NCI-H345 (cell line): ENCODE data around the gene PCLAF.
A peak's percentile ranks its signal among the peaks of the same experiment; 100 is the strongest.
"Not testable (repeated sequence)": the region's sequence is repeated elsewhere in the genome, so short reads cannot be mapped to it uniquely, and the experiment has no call there.

Source experiments
- DNase-seq: peaks from one replicate; lab custom pipeline; 2025; lab: John Stamatoyannopoulos, UW

The PCLAF gene

DNA sequence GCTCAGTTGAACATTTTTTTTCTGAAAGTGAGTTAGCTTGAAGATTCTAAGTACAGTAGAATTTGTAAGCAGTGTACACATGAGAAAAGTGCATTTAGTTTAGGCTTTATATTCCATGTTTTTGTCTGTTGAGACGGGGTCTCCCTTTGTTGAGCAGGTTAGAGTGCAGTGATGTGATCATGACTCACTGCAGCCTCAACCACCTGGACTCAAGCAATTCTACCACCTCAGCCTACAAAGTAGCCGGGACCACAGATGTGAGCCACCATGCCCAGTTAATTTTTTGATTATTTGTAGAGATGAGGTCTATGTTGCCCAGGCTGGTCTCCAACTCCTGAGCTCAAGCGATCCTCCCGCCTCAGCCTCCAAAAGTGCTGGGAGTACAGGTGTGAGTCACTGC, 20.0 kb downstream of the PCLAF start:
- DNase-seq = no peak

DNA sequence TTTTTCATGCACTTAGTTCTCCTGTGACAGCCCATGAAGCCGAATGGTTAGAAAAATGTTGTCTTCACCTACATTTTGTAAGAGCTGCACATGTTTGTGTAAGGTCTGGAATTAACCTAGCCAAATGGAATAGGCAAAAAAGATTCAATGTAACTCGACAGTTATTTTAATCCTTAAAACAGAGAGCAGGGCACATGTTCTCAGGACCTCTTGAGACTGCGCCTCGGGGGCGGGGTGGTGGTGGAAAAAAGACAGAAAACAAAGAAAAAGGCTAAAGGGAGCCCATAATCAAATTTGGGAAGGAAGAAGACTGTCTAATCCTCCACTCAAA, 24.6 kb downstream of the PCLAF start:
- DNase-seq = no peak

DNA sequence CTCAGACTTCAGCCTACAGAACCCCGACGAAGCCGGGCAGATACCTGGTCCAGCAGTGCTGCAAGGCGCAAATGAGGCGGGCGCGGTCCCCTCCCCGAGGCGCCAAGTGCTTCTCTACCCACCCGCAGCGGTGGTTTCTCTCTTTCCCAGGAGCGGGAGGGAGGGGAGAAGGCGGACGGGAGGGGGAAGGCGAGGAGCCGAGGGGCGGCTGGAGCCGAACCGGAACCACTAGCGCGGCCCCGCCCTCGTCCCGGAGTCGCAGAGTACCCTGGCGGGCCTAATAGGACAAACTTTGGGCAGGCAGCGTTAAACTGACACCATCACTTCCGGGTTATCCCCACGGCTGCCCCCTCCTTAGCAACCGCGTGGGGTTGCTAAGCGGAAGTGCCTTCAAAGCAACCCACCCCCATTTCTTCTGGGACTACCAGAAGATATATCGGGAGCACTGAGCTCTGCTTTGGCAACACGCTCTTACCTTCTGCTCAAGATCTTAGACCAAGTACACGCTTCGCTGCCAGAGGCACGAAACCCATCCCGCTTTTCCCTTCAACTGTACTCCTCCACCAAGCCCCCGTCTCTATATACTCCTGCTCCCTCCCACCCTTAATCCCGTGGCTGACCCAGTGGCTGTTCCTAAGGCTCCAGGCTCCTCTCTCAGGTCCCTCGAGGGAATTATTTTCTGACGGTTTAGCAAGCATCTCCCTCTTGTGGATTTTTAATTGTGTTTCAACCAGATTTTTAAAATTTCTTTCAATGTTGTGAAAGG, 25.1 kb downstream of the PCLAF start, which contains the start of gene CSNK1G1:
TSS of gene CSNK1G1 (minus strand) at position 230 of the 766 bp plus-strand sequence. CDS start 55,674 bp downstream, outside the sequence.
- DNase-seq = peak; percentile 95

DNA sequence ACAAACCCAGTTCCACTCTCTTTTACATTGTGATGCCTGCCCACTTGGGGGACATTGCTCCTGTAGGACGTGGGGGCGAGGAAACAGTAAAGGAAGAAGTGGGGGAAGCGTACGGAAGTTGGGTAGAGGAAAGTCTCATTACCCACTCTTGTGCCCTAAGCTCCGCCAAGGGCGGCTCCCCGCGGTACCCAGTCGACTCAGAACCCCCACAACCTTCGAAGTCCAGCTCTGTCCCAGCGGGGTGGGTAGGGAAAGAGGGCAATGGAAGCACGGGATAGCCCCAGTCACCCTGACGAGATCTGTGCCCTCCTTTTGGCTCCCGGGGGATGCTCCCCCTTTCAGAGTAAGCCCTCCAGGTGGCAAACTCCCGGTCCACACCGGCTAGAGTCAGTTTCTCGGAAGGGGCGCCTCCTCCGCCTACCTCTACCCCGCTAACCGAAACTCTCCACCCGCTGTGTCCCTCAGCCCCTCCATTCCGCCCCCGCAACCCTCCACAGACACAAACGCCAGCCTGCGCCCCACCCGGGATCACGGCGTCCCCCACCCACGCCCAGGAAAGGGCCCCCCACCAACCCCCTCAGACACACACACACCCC, 25.8 kb downstream of the PCLAF start:
- DNase-seq = no peak

DNA sequence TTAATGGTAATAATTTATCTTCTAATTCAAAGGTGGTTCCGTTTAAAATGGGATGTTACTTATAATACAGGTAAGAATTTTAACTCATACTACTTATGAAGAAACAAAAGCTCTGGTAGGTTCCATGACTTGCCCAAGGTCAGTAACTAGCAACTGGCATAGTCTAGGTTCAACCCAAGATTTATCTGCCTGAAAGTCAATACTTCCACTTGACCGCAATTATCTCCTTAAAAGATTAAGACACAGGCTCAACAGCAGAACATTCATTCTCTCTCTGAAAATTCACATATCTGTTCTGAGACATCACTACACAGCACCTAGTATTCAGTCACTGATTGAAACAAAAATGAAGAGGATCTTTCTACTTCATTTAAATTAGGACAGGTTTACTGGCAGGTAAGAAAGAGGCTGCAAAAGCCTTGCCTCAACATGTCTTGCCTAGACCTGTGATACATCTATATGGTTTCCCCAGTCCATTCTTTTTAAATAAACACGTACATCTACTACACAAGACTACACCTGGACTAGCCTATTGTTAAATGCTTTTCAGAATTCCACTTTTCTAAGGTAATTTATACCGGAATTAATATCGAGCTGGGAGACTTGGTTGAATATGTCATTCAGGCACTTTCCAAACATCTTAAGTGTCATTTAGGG, 26.4 kb downstream of the PCLAF start:
- DNase-seq = no peak

DNA sequence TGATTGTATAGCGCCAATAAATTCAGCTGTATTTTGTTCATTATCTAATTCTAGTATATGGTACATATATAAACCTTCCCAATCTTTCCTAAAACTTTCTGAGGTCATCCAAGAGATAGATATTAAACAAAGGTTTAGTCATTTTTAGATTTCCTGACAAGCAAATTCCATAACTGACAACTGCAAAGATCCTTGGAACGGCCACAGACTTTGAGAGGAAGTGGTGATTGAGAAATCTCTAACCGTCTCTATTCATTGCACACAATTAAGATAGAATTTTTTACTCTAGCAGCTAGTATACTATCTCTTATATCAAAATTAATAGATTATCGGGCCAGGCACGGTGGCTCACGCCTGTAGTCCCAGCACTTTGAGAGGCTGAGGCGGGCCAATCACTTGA, 30.0 kb downstream of the PCLAF start:
- no peak for DNase-seq

DNA sequence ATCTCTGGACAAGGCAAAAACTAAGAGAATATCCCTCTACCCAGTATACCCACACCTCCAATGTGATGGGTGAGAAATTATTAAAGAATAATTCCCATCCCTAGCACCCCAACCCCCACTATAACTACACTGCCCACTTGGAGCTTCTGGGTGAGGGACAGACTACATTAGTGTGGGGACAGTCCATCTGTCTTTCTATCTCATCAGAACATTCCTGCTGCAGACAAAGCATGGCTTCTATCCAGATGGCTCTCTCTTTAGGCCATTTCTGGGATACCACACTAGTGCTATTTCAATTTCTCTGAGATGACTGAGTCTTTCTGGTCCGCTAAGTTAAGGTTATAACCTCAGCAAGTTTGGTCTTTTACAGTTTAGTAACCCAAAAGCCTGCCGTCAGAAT, 31.9 kb downstream of the PCLAF start:
- no peak for DNase-seq

DNA sequence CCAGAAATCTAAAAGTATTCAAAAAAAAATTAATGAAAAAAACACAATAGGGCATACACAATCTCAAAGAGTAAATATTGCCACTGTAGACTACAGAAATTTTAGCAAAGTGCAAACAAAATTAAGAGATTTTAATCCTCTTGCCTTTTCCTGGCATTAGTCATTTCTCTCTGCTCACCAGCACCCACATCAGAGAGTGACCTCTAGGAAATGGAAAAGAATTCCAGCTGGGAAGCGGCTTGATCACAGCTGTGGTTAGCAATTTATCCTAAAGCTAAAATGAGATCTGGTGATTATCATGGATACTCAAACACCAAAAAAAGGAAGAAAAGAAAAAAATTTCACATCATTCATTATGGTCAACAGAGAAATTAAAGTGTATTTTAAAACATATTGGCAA, 32.8 kb downstream of the PCLAF start:
- DNase-seq = no peak

DNA sequence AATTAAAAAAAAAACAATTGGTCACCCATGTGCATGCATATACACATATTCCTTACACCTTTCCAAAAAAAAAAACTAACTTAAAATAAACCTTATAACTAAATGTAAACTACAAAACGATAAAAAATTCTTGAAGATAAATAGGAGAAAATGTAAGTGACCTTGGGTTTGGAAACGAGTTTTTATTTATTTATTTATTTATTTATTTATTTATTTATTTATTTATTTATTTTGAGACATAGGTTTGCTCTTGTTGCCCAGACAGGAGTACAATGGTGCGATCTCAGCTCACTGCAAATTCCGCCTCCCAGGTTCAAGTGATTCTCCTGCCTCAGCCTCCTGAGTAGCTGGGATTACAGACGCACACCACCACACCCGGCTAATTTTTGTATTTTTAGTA, 35.0 kb downstream of the PCLAF start:
- not testable (repeated sequence) for DNase-seq

DNA sequence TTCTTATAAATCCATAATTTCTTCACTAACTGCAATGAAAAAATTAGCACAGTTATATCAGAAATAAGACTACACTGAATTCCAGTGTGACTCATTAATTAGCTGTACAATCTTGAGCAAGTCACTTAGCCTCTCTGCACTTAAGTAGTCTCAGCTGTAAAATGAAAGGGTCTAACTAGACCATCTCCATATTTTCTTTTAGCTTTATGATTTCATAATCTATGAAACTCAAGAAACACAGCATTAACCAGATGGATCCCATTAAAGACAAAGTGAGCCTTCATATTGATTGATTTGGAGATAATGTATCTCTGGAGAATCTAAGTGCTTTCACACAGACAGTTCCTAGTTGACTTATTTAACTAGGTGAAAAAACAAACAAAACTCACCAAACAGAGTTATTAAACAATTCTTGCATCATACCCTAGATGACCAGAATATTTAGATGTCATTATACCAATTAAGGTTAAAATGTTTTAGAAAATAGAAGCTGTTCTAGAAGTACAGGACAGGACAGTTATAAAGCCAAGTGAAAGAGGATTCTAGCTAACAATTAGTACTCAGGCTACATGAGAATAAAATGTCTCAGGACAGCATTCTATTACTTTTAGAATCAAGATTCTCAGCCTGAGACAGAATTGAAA, 36.5 kb downstream of the PCLAF start:
- DNase-seq = no peak

DNA sequence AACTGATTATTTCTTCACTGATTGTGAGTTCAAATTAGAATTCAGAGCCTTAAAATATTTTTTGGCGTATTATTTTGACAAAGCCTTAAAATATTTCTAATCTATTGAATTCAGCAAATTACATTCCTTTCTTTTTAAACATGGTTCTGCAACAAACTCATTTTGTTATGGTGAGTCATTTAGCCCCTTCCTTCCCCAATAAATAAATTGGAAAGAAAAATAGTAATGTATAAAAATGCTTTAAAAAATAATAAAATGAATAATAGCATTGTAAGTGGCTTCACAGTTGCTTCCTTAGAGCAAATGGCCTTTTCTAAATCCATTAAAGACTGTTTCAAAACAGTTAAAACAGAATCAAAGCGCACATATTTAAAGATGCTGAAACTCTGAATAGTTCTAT, 37.4 kb downstream of the PCLAF start:
- DNase-seq = no peak

DNA sequence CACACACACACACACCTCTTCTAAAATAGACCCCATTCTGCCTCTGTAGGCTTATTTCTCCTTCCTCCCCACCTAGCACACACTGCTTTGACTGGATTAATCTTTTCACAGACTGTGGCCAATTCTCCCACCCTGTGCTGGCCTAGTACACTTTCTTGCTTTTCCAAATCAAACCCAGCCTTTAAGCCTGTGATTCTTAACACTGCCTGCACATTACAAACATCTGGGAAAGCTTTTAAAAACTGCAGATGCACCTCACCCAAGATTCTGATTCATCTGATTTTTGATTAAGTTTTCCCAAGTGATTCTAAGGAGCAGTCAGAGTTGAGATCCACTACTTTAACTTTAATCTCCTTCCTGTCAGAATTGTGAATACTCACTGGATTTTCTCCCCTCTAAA, 38.0 kb downstream of the PCLAF start:
- no peak for DNase-seq

DNA sequence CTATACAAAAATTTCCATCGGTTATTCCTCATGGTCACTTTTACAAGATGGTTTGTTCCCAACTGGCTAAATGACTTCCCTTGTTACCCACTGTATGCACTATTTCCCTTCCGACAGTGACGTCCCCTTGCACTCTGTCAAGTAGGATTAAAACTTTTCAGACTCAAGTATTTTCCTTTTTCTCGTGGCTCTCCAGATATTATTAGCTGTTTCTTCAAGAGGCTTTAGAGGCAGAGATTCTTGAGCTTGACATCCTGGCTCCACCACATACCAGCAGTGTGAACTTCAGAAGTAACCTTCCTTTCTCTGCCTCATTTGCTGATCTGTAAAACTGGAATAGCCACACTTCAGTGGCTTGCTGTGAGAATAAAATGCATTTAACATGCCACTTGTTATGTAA, 39.3 kb downstream of the PCLAF start:
- DNase-seq = no peak

DNA sequence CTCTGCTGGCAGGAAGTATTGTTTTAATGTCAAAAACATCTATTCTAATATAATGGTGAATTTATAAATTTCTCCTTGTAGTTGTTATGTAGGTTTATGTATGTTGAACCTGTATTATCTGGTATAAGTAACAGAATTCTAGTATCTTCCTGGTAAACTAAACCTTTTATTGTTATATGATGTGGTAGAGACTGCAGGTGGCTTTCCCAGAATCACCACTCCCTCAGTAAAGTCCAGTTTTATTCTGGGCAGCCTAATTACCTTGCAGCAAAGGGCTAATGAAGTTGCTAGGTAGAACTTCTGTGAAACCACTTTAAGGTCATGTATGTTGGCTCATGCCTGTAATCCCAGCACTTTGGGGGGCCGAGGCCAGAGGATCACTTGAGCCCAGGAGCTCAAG, 40.9 kb downstream of the PCLAF start:
- DNase-seq = no peak

DNA sequence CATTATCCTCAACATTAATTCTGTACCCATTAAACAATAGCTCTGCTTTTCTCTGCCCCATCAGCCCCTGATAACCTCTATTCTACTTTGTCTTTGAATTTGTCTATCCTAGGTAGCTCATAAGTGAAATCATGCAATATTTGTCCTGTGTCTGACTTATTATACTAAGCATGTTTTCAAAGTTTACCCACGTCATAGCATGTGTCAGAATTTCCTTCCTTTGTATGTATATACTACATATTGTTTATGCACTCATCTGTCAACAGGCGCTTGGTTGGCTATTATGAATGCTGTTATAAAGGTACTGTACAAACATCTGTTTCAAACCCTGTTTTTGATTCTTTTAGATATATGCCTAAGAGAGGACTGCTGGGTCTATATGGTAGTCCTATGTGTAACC, 43.5 kb downstream of the PCLAF start:
- DNase-seq = no peak

DNA sequence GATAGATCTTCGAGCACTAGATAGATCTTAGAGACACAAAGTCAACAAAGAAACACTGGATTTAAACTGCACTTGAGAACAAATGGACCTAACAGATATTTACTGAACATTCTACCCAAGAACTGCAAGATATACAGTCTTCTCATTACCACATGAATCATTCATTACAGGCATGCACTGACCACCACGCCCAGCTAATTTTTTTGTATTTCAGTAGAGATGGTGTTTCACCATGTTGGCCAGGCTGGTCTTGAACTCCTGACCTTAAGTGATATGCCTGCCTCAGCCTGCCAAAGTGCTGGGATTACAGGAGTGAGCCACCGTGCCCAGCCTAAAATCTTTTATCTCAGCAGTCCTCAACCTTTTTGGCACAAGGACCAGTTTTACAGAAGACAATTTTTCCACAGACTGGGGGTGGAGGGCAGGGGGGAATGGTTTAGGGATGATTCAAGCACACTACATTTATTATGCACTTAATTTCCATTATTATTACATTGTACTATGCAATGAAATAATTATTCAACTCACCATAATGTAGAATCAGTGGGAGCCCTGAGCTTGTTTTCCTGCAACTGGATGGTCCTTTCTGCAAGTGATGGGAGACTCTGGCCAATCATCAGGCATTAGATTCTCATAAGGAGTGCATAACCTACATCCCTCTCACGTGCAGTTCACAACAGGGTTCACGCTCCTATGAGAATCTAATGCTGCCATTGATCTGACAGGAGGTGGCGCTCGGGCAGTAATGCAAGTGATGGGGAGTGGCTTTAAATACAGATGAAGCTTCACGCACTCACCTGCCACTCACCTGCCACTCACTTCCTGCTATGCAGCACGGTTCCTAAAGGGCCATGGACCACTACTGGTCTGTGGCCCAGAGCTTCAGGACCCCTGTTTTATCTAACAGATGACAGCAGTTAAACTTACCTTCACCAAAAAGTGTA, 47.0 kb downstream of the PCLAF start:
- no peak for DNase-seq

DNA sequence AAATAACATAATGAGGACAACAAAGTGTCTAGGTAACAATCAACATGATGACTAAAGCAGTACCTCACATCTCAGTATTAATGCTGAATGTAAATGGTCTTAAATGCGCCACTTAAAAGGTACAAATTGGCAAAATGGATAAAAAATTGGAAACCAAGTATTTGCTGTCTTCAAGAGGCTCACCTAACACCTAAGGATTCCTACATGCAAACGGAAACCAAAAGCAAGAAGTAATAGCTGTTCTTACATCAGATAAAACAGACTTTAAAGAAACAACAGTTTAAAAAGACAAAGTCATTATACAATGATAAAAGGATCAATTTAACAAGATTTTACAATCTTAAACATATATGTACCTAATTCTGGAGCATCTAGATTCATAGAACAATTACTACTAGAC, 47.7 kb downstream of the PCLAF start:
- no peak for DNase-seq

DNA sequence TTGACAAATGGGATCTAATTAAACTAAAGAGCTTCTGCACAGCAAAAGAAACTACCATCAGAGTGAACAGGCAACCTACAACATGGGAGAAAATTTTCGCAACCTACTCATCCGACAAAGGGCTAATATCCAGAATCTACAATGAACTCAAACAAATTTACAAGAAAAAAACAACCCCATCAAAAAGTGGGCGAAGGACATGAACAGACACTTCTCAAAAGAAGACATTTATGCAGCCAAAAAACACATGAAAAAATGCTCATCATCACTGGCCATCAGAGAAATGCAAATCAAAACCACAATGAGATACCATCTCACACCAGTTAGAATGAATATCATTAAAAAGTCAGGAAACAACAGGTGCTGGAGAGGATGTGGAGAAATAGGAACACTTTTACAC, 49.6 kb downstream of the PCLAF start:
- not testable (repeated sequence) for DNase-seq

DNA sequence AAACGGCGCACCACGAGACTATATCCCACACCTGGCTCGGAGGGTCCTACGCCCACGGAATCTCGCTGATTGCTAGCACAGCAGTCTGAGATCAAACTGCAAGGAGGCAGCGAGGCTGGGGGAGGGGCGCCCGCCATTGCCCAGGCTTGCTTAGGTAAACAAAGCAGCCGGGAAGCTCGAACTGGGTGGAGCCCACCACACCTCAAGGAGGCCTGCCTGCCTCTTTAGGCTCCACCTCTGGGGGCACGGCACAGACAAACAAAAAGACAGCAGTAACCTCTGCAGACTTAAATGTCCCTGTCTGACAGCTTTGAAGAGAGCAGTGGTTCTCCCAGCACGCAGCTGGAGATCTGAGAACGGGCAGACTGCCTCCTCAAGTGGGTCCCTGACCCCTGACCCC, 54.3 kb downstream of the PCLAF start:
- not testable (repeated sequence) for DNase-seq

DNA sequence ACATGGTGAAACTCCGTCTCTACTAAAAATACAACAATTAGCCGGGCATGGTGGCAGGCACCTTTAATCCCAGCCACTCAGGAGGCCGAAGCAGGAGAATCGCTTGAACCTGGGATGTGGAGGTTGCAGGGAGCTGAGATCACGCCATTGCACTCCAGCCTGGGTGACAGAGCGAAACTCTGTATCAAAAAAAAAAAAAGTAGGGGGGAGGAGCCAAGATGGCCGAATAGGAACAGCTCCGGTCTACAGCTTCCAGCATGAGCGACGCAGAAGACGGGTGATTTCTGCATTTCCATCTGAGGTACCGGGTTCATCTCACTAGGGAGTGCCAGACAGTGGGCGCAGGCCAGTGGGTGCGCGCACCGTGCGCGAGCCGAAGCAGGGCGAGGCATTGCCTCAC, 54.8 kb downstream of the PCLAF start:
- not testable (repeated sequence) for DNase-seq

DNA sequence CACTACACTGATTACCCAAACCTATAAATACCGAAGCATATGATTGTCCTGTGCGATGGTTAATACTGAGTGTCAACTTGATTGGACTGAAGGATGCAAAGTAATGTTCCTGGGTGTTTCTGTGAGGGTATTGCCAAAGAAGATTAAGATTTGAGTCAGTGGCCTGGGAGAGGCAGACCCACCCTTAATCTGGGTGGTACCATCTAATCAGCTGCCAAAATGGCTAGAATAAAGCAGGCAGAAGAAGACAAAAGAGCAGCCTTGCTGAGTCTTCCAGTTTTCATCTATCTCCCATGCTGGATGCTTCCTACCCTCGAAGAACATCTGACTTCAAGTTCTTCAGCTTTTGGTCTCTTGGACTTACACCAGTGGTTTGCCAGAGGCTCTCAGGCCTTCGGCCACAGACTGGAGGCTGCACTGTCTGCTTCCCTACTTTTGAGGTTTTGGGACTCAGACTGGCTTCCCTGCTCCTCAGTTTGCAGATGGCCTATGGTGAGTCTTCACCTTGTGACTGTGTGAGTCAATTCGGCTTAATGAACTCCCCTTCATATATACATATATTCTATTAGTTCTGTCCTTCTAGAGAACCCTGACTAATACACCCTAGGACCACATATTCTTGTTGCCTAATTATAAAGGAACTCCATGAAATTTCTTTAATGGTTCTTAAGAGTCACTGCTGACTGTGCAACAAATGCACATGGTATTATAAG, 56.9 kb downstream of the PCLAF start:
- no peak for DNase-seq
